Superior temporal gyrus (tissue), 1 donor: ENCODE measurements around the gene MAMSTR.
"Not testable (repeated sequence)": the region's sequence is repeated elsewhere in the genome, so short reads cannot be mapped to it uniquely, and the experiment has no call there.

ENCODE experiments used
- DNase-seq: peaks from one replicate; pipeline ENCODE4 v3.0.0-alpha.2; 2016; ENCODE audit errors: extremely low spot score

MAMSTR gene, protein sequence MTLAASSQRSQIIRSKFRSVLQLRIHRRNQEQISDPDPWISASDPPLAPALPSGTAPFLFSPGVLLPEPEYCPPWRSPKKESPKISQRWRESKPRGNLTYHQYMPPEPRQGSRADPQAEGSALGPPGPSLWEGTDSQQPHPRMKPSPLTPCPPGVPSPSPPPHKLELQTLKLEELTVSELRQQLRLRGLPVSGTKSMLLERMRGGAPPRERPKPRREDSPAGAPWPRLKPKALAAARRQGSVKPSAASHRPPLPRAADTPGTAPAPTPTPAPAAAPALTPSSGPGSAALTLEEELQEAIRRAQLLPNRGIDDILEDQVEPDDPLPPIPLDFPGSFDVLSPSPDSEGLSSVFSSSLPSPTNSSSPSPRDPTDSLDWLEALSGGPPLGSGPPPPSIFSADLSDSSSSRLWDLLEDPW

DNA sequence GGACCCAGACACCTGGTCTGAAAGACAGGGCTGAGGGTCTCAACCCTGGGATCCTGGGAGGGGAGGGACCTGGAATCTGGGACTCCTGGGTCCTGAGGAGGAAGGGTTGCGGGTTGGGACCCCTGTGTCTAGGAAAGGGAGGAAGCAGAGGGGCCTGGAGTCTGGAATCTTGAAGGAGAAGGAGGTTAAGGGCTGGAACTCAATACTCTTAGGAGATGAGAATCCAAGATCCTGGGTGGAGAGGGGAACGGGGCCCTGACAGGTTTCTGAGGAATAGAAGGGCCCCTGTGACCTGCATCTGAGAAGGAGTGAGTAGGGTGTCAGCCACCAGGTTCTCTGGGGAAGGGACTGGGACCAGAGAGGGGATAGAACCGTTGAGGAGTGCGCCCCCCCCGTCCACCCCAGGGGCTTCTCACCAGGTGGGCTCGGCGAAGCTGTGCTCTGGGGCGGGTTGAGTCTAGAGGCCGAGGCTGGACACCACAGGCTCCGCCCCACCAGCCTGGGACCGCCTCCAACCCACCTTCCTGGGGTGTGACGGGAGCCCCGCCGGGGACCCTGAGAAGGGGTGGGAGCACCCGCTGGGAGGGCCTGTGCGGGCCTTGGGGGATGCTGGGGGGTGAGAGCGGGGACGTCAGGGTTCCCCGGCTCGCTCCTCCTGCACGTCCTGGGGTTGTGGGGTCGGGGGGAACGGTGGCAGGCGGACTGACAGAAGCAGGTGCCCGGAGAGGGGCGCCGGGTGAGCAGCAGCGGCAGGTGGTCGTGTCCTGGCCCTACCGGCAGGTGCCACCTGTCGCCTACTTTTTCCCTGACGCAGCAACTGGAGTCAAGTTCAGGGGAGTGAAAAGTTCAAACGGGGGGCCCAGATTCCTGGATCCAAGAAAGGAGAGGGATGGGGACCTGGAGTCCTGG is at the start of gene MAMSTR:
TSS of gene MAMSTR (minus strand) at position 463 of the 909 bp plus-strand sequence. CDS start 694 bp downstream, outside the sequence.
- DNase-seq, result no peak

DNA sequence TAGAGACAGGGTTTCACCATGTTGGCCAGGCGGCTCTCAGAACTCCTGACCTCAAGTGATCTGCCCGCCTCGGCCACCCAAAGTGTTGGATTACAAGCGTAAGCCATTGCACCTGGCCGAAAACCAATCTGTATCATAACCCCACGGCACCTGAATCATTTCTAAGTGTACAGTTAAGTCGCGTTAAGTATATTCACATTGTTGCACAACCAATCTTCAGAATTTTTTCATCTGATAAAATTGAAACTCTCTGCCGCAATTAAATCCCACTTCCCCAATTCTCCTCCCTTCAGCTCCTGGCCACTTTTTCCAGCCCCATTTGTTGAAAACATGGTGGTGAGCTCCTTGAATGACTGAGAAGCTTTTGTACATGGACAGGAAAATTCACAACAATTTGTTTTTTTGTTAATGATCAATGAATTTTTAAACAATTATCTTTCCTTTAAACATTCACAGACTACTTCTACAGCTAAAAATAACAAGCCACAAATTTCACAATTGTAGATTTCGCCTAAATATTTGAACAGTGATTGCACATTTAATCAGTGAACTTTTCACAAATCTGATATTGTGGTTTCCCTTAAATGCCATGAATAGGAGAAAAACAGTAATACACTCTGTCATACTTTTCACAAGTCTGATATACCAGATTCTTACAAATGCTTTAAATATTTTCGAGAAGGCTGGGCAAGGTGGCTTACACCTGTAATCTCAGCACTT is 49.6 kb upstream of the MAMSTR start:
- DNase-seq, result no peak

DNA sequence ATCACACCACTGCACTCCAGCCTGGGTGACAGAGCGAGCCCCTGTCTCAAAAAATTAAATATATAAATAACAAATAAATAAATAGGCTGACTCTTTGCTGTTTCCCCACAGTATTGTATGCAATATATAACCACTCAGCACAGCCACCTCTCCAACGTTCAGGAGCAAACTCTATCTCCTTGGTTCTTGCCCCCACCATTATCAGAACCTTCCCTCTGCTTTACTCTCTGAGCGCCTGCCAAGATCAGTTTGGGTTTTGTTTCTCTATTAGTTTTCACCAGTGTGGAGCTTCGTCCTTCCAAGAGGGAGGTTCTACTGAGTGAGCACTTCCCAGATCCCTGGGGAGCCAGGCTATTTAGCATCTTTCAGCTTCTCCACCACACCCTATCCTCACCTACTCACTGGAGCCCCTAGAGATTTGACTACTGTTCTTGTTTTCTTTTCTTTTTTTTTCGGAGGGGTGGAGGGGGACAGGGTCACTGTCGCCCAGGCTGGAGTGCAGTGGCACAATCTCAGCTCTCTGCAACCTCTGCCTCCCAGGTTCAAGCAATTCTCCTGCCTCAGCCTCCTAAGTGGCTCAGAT is 48.7 kb upstream of the MAMSTR start:
- DNase-seq, result not testable (repeated sequence)

DNA sequence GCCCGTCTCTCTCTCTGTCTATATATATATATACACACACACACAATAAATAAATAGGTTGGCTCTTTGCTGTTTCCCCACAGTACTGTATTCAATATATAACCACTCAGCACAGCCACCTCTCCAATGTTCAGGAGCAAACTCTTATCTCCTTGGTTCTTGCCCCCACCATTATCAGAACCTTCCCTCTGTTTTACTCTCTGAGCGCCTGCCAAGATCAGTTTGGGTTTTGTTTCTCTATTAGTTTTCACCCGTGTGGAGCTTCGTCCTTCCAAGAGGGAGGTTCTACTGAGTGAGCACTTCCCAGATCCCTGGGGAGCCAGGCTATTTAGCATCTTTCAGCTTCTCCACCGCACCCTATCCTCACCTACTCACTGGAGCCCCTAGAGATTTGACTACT is 46.3 kb upstream of the MAMSTR start:
- DNase-seq, result not testable (repeated sequence)

DNA sequence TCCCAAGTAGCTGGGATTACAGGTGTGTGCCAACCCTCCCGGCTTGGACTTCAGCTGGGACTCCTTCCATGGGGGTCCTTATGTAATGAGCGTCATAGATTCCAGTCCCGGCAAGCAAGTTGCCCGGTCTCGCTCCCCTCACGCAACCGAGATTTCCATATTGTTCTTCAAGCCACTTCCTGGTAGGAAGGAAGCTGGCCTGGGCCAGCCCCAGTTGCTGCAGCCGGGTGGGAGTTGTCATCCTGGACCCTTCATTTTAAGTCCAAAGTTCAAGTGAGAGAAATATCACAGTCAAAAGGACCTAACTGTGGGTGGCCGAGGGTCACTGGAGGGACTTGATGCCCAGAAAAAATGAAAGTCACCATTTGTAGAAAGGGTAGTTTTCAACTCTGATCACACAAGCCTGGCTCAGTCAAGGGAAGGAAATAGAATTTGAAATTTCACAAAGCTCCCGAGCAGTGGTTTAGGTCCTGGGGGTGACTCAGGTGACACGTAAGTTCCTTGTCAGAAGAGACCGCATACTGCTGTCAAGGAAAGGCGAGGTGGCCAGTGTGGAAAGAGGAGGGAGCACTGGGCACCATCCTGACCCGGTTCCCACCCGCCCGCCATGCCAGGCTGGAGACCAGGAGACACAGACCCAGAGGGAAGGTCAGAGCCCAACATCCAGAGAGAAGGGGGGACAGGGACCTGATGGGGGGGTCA is 41.1 kb upstream of the MAMSTR start:
- DNase-seq, result no peak

DNA sequence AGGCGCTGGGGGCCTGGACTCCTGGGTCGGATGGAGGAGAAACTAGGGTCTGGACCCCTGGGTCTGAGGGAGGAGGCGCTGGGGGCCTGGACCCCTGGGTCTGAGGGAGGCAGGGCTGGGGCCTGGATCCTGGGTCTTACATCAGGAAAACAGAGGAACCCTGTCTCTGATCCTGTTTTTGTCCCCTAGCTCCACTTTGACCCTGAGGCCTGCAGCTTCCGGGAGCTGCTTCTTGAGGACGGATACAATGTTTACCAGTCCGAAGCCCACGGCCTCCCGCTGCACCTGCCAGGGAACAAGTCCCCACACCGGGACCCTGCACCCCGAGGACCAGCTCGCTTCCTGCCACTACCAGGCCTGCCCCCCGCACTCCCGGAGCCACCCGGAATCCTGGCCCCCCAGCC is 38.2 kb upstream of the MAMSTR start:
- no peak for DNase-seq

DNA sequence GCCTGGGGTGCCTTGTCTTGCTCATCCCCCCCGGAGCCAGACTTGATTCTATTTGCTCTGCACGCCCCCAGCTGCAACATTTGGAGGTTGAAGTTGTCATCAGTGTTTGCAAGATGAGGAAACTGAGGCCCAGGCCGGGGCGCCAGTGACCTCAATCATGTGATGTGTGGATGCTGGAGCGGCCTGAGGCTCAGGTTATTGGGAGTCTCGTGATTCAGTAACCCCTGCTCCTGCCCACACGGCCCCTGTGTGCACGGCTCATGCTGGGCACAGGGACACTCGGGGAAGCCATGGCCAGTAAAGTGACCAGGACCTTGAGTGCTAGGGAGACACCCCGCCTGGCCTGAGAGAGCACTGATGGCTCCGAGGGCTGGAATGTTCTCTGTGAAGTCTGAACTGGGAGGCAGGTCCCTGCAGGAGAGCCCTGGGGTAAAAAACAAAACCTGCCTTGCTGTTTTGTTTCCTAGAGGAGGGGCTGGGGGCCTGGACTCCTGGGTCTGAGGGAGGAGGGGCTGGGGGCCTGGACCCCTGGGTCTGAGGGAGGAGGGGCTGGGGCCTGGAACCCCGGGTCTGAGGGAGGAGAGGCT is 37.7 kb upstream of the MAMSTR start:
- no peak for DNase-seq

DNA sequence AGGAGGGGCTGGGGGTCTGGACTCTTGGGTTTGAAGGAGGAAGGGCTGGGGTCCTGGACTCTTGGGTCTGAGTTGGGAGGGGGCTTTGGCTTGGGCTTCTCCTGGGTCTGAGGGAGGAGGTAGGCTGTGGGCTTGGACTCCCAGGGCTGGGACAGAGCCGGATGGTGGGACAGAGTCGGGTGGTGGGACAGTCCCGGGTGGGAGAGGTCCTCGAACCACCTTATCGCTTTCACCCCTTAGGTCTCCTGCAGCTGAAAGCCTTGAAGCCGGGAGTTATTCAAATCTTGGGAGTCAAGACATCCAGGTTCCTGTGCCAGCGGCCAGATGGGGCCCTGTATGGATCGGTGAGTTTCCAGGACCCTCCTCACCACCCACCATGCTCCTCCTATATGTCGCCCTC is 37.2 kb upstream of the MAMSTR start:
- no peak for DNase-seq

DNA sequence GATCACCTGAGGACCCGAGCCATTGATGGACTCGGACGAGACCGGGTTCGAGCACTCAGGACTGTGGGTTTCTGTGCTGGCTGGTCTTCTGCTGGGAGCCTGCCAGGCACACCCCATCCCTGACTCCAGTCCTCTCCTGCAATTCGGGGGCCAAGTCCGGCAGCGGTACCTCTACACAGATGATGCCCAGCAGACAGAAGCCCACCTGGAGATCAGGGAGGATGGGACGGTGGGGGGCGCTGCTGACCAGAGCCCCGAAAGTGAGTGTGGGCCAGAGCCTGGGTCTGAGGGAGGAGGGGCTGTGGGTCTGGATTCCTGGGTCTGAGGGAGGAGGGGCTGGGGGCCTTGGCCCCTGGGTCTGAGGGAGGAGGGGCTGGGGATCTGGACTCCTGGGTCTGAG is 36.7 kb upstream of the MAMSTR start:
- DNase-seq, result no peak

DNA sequence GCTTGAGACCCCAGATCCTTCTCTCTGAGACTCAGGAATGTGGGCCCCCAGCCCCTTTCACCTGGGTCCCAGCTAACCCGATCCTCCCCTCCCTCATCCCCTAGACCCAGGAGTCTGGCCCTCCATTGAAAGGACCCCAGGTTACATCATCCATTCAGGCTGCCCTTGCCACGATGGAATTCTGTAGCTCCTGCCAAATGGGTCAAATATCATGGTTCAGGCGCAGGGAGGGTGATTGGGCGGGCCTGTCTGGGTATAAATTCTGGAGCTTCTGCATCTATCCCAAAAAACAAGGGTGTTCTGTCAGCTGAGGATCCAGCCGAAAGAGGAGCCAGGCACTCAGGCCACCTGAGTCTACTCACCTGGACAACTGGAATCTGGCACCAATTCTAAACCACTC is 36.3 kb upstream of the MAMSTR start:
- no peak for DNase-seq

DNA sequence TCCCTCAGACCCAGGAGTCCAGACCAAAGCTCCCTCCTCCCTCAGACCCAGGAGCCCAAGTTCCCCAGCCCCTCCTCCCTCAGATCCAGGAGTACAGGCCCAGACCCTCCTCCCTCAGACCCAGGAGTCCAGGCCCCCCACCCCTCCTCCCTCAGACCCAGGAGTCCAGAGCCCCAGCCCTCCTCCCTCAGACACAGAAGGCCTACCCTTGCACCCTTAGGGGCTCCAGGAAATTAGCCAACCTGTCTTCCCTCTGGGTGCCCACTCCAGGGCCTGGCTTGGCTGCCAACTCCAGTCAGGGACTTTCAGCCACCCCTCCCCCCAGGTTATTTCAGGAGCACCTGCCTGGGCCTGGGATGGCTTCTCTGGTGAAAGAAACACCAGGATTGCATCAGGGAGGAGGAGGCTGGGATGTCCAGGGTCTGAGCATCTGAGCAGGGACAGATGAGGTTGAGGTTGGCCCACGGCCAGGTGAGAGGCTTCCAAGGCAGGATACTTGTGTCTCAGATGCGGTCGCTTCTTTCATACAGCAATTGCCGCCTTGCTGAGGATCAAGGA is 35.6 kb upstream of the MAMSTR start, which contains the start of gene FGF21:
TSS of gene FGF21 (plus strand) at position 441 of the 558 bp plus-strand sequence. CDS start 713 bp downstream, outside the sequence.
- DNase-seq, result no peak

DNA sequence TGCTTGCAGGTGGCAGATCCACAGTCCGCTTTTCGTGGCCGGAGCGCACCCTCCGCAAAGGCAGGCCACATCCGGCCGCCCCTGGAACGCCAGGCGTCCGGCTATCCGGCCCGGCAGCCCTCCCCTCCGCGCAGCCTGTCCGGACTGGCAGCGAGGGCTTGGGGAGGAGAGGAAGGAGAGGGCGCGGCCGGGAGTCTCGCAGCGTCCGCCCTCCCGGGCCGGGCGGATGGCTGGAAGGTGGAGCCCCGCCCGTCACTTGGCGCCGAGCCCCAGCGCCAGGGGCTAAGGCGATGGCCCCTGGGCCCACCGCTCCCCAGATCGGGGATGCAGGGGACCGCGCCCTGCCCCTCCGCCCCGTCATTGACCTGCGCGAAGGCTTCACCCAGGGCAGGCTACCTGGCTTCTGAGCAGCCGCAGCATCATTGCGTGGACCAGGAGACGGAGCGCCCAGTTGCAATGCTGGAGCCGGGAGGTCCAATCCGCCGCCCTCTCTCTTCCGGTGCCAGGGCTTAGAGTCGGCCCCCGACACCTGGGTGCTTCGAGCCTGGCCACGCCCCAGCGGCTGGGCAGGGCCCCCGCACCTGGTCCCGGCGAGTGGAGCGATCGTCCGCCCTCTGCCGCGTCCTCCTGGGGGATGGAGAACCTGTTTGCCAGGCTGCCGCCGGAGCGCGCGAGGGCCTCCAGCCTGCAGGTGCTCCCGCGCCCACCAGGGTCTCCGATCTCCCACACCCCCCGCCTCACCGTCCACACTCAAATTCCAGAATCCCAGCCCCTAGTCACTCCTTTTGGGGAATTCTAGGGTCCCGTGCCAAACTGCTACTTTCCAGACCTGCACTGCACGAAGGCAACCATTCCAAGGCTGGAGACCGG is 33.2 kb upstream of the MAMSTR start, which contains the start of gene FUT1:
TSS of gene FUT1 (minus strand) at position 146 of the 870 bp plus-strand sequence. CDS start 1,360 bp downstream, outside the sequence.
- no peak for DNase-seq

DNA sequence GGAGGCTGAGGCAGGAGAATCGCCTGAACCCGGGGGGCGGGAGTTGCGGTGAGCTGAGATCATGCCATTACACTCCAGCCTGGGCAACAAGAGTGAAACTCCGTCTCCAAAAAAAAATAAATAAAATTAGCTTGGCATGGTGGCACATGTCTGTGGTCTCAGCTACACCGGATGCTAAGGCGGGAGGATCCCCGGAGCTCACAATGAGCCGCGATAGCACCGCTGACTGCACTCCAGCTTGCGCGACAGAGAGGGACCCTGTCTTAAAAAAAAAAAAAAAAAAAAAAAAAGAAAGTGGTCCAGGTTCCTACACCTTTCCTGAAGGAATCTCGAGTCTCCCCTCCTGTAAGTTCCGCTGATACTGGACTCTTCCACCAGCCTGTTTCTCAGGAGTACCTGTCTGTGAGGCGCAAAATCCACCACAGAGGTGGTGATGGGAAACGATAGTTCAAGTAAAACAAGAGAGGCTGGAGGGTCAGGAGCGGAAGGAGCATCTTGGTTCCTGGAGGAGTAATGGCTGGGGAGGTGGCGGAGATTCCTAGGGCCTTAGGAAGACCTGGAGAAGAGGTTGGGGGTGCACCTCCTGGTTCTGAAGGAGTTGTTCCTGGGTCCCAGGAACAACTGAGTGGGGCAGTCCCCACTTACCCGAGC is 32.4 kb upstream of the MAMSTR start:
- no peak for DNase-seq

DNA sequence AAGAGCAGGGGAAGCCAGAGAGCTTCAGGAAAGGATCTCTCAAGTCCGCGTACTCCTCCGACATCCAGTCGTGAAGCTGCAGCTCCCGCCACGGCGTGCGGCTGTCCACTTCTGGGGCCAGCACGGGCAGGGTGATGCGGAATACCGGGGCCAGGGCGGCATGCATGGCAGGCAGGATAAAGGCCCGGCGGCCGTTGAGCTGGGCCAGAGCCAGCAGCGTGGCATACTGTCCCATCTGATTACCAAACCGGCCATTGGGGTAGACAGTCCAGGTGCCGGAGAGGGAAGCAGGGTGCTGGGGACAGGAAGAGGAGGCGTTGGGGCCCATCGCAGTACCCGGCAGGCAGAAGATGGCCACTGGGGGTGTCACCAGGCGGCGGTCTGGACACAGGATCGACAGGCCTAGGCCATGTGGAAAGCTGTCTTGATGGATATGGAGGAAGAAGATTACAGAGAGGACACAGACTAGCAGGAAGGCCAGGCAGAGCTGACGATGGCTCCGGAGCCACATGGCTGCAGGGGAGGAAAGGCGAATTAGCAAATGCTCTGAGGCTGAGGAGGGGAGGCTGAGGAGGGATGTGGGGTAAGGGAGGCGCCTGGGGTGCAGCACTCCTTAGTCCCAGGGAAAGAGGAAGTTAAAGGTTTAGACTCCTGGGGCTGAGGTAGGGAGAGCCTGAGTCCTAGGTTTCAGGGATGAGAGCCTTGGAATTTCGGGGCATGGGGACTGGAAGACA is 31.4 kb upstream of the MAMSTR start:
- DNase-seq, result no peak

DNA sequence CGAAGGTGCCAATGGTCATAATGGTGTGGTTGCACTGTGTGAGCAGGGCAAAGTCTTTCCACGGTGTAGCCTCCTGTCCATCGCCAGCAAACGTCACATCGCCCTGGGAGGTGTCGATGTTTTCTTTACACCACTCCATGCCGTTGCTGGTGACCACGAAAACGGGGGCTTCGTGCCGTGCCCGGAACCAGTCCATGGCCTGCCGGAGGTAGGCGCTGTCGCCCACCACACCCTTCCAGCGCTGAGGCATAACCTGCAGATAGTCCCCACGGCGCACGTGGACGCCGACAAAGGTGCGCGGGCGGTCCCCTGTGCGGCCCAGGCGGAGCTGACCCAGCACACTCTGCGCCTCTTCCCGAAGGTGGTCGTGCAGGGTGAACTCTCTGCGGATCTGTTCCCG is 30.8 kb upstream of the MAMSTR start:
- DNase-seq, result no peak

DNA sequence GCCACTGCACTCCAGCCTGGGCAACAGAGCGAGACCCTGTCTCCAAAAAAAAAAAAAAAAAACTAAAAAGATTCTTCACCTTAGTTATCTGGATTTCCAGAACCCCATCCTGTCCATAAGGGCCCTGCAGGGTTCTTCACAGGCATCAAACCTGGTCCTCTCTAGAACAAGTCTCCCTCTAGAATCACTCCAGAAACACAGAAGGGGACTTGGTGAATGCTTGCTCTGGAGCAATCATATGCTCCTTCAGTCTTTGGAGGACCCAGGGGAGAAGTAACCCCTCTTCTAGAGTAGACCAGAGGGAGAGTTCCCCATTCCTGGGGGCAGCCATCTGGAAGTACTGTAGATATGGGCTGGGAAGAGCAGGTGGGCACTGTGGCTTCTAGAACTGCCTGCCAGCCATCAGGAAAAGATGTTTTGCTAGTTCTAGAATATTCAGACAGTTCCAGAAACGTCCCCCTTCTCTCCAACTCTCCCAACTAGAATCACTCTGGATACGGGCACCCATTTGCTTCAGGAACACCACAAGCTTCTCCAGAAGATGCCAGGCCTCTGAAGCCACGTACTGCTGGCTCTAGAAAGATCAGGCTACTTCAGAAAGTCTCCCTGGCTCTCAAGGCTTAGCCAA is 30.2 kb upstream of the MAMSTR start:
- DNase-seq, result no peak
